NCI-H1694 treated with DMSO at 0.1 percent for 48 hours (cell line): ENCODE results near the gene PCDHGA5.
"Not testable (repeated sequence)": the region's sequence is repeated elsewhere in the genome, so short reads cannot be mapped to it uniquely, and the experiment has no call there.

ENCODE experiments used
- DNase-seq: peaks from one replicate; lab custom pipeline; 2025; lab: John Stamatoyannopoulos, UW

PCDHGA5 gene

GRCh38 chr5:141414548-141415274 is 50.7 kb downstream of the PCDHGA5 start:
- not testable (repeated sequence) for DNase-seq

GRCh38 chr5:141415275-141415618 is 51.3 kb downstream of the PCDHGA5 start:
- DNase-seq, result not testable (repeated sequence)
